Tibial nerve (tissue), 4 donors: ENCODE measurements around the gene INF2.

Experiments used
- CTCF ChIP-seq, 5 experiments: fragments of 200-600 bp in 3 of 5; fragments of 450-650 bp in 2 of 5; sonication (generic) in 3 of 5; IDR thresholded peaks; one replicate each; pipeline ENCODE4 v1.5.1; 2016 to 2019; ENCODE audit warnings: antibody characterized with exemption in 5 of 5, mild to moderate bottlenecking in 3 of 5, moderate library complexity in 2 of 5
- EP300 ChIP-seq, 2 donors: sonication (generic); formaldehyde crosslinking; IDR thresholded peaks; one replicate each; pipeline ENCODE4 v1.6.1; 2017; ENCODE audit warnings: antibody characterized with exemption in 2 of 2, mild to moderate bottlenecking in 1 of 2
- POLR2A ChIP-seq, 2 donors: fragments of 450-650 bp; IDR thresholded peaks; one replicate each; pipeline ENCODE4 v1.6.1; 2017; ENCODE audit warnings: antibody characterized with exemption in 2 of 2, mild to moderate bottlenecking in 2 of 2, moderate library complexity in 2 of 2

GRCh38 chr14:104732355-104732804 is 43.0 kb downstream of the INF2 start:
- TF ChIP-seq POLR2A (IDR thresholded peaks at IDR 0.05) (peak in 1 of 2 donors; percentile 24), EP300 (IDR thresholded peaks at IDR 0.05) (peak; percentile 86 to 87), CTCF (IDR thresholded peaks at IDR 0.05) (no peak)
